ENCODE data around the gene PLCB4.

The PLCB4 gene

DNA sequence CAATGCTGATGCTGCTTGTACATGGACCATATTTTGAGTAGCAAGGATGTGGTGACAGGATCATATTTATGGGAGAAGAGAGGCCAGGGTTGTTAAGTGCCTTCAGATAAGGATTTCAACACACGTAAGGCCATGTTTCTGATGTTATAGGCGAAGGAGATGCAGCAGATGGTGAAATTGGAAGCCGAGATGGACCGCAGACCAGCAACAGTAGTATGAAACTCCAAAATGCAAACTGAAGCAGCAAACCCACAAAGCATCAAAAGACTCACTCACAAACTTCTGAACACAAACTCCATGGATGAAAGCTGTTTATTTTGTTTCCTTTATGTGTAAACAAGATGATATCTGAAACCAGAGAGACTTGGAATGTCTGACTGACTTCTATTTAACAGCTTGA, 409.9 kb downstream of the PLCB4 start:
- no peak for DNase-seq

DNA sequence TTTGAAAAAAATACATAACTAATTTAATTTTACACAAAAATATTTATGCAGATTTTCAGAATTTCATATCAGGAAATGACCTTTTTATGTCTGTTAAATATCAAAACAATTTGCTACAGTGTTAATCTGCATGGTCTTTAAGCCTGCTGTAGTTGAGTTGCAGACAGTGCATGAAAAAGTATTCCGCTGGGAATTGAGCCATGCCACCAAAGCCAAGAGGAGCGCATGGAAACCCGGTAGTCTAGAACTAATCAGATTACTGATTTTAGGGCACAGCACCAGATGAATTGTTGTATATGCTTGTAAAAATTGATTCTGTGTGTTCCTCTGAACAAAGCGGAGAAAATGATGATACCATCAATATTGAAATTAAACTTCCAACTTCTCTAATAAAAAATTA, 411.2 kb downstream of the PLCB4 start:
- DNase-seq, result no peak

DNA sequence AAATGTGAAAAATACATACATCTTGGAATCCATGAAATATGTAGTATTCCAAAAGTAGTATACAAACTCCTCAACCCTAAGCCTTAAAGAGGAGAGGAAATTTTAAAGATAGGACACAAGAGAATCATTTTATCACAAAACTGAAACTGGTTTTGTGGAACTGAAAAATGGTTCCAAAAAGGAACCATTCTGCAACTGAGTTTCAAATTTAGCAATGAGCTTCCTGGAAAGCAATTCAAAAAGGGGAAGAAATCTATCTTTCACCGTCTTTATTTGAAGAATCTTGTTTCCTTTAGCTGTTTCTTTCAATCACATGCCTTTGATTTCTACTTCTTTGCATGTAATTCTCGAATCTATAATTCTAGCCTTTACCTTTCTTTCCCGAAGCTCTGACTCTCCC, 413.3 kb downstream of the PLCB4 start:
- DNase-seq, result no peak

DNA sequence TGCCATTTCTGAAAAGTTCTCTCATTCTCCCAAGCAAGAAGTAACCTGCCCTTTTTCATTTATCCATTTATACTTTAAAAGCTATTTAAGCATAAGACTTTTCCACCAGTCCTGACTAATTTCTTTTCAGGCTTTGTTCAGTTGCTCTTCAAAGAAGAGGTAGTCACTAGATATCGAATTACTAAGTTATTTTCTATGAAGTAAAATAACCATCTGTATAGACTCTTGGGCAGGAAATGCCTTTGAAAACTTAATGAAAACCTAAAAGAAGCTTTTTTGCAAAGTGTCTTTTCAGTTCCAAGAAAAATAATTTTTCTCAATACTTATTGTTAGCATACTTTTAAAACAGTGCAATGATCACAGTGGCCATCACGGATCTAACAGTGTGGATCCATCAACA, 414.2 kb downstream of the PLCB4 start:
- no peak for DNase-seq

DNA sequence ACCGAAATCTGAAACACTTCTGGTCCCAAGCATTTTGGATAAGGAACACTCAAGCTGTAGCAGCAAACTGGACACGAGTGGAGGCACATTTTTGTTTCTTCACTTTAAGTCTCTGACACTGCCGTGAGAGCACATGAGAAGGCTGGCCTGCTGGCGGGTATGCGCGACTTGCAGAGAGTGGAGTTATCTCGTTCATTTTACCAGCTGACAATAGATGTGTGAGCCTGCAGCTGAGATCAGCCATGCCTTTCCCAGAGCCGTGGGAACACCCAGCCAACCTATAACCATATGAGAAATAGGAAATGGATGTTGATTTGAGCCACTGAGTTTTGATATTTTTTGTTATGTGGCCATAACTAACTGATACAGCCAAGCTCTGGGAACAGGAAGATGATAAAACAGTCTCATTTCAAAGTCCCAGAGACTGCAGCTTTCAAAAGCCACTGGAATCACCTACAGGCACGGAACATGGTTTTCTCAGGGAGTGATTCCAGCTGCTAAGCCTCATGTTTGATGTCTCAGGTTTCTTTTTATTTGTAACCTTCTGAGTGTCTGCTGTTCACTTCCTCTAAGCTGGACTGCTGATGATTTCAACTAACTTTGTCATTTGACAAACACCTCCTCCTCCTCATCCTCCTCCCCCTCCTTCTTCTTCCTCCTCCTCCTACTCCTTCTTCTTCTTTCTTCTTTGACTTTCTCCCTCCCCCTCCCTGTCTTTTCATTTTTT, 416.9 kb downstream of the PLCB4 start:
- no peak for DNase-seq

DNA sequence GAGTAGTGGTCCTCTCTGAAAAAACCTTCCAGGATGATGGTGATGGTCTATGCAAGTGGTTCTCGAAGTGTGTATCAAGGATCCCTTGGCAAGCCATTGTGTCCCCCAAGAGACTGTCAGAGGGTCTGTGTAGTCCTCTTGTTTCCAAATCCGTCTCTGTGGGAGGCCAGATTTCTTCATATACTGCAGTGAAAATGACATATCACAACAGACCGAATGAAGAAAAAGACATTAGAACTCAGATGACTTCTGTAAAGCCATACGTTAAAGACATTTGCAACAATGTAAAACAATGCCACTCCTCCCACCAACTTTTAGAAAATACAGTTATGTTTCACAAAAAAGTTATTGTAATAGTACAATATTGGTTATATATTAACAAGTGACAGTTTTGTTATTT, 418.3 kb downstream of the PLCB4 start:
- DNase-seq, result no peak

DNA sequence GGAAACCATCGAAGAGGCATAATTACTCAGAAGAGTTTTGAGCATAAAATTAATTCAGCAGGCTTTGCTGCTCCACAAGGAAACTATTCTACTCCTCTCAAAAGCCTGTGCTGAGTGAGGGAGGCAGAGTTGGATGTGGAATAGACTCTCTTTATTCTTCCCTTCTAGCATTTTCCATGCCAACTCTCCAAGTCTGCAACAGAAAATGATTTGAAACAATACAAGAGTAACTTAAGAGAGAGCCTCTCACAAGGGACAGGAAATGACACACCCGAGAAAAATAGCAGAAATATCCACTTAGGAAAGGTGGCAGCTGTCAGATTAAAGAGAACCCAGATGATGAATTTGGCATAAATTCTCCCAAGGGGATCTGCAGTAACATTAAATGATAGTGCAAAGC, 419.2 kb downstream of the PLCB4 start:
- no peak for DNase-seq

DNA sequence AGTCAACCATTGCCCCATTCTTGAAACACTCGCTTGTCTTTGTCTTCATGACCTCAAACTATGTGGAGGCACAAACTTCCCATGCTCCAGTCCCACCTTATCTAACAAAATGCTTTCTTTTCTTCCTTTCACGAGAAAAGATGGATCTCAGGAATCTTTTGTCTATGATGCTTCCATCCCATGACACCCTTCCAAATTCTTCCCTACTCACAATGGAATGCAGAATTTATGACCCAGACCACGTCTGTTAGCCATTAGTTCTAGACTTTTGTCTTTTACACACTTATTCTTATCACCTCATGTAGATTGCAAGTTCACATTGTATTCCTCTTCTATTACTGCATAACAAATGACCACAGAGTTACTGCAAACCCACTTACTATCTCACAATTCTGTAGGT, 421.3 kb downstream of the PLCB4 start:
- DNase-seq, result no peak

DNA sequence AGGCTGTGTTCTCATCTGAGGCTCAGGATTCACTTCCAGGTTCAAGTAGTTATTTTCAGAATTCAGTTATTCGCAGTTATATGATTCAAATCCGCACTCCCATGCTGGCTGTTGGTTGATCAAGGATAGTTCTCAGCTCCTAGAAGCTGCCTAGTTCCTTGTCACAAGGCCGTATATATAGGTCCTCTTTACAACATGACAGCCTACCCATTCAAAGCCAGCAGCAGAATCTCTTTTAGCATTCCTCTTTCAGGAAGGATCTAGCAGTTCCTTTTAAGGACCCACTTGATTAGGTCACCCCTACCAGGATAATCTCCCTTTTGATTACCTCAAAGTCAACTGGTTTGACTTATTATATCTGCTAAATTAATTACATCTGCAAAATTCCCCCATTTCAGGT, 421.7 kb downstream of the PLCB4 start:
- no peak for DNase-seq

DNA sequence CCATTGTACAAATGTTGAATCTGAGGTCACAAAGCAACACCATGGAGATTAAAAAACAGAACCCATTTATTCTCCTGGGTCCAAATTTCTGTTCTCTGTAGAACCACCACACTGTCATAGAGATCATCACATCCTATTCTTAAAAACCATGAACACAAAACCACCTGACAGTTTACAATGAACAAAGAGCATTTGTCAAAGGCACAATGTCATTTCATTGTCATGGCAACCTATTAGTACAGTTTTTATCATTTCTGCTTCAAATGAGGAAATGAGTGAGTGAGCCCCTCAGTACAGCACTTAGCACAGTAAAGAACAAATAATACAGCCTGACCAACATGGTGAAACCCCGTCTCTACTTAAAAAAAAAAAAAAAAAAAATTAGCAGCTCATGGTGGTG, 422.4 kb downstream of the PLCB4 start:
- DNase-seq, result no peak

DNA sequence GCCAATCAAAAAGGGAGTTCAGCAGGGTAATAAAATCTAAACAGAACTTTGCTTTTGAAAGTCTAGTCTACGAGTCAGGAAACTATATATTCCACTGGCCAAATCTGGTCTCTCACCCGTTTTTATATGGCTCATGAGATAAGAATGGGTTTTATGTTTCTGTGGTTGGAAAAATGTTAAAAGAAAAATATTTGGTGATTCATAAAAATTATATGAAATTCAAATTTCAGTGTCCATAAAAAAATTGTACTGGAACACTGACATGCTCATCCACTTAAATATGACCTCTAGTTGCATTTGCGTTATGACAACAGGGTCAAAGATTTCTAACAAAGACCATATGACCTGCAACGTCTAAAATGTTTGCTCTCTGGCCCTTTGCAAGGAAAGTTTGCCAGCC, 423.2 kb downstream of the PLCB4 start:
- DNase-seq, result no peak

DNA sequence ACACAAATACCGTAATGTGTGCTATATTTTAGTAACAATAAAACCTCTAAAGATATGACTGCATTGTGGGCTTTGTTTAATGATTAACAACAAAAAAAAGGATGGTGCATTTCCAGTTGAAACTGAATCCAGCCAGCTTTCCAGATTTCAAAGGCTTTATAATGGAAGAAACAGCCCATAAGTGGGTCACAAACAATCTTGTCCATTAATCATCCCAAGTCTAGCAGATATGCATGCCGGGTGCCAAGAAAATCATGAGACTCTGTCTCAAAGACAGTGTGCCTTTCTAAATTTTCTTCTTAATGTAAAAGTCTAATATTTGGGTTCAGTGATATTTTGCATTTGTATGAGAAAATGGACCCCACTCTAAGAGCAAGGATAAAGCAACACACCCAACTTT, 424.9 kb downstream of the PLCB4 start:
- DNase-seq, result no peak

DNA sequence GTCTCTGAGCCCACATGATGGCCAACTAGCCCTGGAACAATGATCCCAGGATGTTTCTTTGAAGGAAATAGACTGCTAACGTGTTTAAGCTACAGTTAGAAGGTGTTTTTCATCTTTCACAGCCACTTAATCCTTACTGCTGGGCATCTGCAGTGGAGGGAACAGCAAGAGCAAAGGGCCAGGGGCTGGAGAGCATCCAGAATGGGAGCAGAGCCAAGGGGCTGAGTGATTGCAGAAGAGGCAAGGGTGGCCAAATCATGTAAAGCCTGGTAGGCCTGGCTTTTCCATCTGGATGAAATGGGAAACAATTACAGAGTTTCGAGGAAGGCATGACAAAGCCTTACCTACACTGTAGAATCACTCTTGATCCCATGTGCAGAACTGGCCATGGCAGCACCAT, 426.8 kb downstream of the PLCB4 start:
- DNase-seq, result no peak

DNA sequence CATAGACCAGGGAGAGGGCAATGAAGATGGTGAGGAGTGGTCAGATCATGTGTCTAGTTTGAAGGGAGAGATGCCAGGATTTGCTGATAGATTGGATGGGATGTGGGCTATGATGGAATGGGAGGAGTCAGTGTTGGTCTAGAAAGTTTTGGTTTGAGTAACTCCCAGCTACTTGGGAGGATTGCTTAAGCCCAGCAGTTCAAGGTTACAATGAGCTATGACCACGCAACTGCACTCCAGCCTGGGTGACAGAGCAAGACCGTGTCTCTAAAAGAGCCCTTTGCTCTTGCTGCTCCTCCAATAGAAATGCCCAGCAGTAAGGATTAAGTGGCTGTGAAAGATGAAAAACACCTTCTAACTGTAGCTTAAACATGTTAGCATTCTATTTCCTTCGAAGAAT, 427.3 kb downstream of the PLCB4 start:
- DNase-seq, result no peak

DNA sequence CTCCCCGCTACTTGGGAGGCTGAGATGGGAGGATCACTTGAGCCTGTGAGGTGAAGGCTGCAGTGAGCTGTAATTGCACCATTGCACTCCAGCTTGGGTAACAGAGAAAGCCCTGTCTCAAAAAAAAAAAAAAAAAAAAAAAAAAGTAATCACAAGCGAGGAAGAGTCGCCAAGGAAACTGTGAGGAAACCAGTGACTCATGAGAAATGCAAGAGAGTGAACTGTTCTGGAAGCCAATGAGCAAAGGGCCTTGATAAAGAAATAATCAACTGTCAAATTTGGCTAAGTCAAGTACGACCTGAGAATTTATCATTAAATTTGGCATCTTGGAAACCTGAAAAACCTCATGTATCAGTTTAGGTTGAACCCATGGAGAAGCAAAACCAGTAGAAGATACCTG, 429.4 kb downstream of the PLCB4 start:
- no peak for DNase-seq

DNA sequence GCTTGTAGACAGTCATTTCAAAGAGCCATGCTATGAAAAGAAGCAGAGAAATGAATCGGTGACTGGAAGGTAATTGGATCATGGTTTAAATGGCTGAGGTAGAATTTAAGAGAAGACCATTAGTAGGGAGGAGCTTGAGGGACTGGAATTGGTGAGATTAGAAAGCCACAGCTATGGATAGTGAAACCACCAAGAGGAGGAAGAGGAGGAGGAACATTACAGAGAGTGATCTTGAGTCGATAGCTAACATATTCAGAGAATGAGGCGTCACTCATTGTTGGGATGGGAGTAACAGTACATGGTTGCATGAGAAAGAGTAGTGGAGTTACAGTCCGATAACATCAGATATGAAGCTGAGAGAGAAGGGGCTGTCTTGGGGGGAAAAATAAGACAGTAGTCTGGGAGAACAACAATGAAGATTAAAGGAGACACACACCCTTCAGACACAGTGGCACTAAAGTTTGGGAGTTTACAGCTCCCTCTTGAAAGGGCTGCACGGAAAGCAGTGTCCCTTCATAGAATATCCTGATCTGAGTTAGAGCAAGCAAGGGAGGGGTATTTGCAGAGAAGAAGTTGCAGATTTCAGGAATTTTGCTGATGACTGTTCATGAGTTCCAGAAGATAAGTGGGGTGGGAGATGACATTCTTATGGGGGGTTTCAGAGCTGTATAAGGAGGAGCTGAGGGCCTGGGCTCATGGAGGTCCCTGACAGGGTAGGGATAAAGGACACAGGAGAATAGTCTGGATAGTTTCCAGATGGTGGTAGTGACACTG, 430.4 kb downstream of the PLCB4 start:
- no peak for DNase-seq

DNA sequence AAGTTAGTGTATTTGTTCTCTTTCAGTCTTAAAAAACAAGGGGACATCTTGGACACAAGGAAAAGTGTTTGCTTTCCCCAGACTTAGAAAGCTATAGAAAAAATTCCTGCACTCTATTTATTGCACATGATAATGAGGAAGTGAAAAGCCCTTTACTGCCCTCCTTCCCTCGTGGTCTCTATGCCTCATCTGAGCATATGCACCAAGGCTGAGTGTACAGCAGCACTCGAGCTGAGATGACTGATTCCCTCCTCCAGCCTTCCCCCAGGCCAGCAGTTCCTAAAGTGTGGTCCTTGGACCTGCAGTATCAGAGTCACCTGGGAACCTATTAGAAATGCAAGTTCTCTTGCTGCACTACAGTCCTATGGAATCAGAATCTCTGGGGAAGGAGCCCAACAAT, 431.2 kb downstream of the PLCB4 start:
- no peak for DNase-seq

DNA sequence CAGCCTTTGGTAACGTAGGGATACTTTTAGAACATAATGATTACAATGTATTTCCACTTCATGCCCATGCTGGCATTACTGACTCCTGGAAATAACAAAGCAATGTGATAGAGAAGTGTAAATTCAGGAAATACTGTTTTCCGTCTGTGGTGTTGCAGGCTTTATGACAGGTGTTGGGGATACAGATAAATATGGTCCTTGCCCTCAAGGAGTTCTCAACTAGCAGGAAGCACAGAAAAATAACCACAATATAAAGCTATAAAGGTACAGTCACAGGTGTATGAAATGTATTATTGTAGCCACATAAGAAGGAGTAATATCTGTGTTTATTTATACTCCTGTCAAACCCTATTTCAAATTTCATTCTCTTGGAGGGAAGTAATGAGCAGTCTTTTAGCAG, 432.6 kb downstream of the PLCB4 start:
- DNase-seq, result no peak

DNA sequence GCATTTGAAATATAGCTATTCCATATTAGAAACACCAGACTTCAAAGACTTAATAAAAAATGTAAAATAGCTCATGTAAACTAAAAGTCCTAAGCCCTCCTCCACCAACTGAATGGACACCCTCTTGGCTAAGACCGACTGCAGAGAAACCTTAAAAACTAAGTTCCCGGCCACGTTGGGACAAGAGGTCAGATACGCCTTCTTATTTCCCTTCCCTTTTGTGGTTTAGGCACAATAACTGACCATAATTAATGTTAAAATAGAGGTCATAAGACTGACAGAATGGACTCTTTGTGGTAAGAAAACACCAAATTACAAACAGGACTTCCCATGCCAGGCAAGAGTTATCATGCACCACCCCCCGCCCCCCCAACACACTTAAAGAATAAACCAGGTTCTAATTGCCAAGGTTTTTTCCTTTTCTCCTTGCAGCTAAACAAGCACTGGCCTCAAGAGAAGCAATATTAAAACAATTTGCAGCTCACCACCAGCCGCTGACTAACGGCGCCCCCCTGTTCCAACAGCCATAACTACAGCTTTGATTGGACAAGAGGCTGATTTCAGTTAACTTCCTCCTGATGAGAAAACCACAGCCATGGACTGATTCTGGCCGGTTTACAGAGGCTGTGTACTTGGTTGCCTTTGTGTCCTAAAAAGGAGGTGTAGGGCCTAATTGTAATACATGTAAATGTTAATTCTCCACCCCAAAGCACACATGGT, 434.8 kb downstream of the PLCB4 start:
- DNase-seq, result no peak

DNA sequence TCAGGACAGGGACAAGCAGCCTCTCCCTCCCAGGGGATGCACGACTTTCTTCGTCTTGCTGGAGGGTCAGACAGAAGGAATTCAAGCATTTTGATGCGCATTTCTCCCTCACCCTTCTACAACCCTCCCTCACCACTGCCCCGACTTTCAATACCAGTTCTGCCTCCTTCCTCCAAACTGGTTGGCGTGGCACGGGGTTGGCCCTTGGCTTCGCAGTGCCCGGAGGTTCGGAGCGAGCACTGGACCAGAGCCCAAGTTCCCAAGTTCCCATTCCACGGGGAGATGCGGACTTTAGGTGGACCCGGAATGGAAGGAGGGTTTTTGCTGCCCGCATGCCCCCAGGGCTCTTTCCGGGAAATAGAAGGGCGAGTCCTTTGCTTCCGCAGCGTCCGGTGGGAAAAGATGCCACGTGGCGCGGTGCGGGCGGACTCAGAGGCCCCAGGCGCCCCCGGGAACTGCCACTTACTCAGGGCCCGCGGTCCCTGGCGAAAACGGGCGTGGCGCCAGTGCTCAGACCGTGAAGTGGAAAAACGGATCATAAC, 437.5 kb downstream of the PLCB4 start:
- no peak for DNase-seq

DNA sequence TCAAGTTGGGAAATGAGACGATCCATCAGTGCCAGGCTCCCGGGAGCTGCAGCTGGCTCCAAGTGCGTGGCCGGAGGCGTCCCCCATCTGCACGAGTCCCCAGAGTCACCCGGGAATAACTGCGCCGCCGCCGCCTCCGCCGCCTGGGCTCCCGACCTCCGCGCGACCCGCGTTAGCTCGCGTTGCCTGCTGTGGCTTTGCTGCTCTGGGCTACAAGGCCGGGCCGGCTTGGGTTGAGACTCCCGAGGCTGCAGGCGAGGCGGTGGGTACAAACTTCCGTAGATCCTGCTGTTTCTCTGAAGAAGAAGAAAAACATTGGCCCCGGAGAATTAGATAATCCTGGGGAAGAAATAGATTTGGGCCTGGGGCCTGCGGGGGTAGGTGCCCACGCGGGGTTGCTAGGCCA, 438.1 kb downstream of the PLCB4 start:
- no peak for DNase-seq

DNA sequence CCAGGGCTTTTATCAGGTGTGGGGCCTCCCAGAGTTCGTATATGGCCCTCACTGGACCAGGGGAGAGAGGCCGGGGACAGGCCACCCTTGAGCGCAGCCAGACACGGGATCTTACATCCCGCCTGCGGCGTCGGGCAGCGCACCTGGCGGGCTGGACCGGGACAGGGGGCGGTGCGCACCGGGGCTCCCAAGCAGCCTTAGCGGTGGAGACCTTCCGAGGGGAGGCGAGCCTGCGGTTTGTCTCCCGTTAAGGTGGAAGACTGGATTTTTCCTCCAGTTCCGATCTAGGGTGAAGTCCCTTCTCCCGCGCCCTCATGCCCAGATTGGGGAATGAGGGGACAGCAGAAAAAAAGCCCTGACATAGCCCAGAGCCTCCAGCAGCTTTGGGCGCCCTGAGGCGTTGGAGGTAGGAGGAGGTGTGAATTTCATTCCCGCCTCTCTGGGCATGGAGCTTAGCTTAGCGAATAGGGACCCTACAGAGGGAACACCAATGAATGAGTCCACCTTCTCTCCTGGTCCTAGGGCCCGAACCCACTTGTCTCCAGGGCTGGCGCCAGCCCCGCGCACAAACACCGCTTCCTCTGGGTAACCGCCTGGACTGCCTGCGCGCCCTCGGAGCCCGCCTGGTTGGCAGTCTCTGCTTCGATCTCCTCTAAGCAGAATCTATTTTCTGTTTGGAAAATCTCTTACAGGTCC, 438.8 kb downstream of the PLCB4 start:
- DNase-seq, result no peak

DNA sequence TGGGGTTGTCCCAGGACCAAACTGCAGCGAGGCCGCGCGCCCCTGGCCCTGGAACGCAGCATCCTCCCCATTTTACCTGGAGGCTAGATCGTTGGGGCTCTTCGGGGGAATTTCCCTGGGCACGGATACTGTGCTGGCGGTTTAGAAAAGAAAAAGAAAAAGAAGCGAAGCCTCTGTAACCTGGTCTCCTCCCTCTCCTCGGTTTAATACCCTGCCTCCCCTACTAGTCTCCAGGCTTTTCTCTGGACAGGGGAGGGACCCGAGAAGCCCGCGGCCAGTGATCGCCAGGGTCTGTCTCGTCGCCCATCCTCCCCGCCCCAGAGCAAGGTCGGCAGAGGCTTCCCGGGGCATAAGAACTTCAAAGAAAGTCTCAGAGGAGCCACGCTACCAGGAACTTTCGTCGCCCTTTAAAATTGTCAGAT, 439.4 kb downstream of the PLCB4 start:
- DNase-seq, result no peak
